NCI-H526 (cell line): ENCODE data around the gene UMPS.
"Not testable (repeated sequence)": the region's sequence is repeated elsewhere in the genome, so short reads cannot be mapped to it uniquely, and the experiment has no call there.

Source experiments
- DNase-seq, 2 experiments: peaks; one replicate each; lab custom pipeline; 2025; lab: John Stamatoyannopoulos, UW

The UMPS gene

DNA sequence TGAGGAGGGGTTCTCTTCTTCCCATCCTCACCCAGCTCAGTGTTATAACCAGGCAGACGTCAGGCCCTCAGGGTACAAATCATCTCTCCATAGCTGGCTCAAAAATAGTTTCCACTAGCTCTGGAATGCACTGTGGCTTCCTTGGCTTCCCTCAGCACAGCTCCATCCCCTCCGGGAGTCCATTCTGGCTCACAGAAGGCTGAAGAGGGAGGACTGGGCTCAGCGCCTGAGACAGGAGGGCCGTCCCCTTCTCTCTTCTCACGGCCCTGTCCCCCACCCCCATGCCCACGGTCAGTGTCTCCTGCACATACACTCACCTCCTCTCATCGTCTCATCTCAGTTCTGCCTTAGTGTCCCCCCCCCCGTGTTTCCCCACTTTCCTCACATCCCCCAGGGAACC lies 50.1 kb downstream of the UMPS start:
- DNase-seq = no peak

DNA sequence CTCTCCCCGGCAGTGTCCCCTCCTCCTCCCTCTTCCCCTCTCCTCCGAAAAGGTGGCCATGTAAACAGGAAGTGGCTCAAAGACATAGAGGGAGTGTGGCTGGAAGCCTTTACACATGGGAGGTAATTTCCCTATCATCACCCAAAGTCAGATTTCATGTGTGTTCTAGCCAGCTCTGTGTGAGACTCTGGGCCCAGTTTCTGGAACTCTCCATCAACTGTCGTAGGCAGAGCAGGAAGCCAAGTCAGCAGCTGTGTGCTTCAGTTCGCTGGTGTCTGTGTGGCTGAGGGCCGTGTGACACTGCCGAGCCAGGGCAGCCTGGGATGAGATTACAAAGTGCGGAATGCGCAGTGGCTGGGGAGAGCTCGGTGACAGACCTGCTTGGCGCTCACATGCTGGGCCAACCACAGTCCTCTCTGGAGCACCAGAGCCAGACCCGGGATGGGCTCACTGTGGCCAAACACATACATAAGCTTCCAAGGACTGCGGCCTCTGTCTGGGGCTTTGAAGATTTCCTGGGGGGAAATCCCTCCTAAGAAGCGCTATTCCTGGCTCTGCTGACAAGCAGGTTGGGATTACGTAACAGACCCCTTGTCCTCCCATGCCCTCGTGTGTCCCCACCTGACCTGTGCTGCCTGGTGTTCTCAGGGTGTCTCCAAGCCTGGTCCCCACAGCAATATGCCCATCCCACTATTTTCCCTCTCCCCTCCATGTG lies 50.7 kb downstream of the UMPS start:
- no peak for DNase-seq

DNA sequence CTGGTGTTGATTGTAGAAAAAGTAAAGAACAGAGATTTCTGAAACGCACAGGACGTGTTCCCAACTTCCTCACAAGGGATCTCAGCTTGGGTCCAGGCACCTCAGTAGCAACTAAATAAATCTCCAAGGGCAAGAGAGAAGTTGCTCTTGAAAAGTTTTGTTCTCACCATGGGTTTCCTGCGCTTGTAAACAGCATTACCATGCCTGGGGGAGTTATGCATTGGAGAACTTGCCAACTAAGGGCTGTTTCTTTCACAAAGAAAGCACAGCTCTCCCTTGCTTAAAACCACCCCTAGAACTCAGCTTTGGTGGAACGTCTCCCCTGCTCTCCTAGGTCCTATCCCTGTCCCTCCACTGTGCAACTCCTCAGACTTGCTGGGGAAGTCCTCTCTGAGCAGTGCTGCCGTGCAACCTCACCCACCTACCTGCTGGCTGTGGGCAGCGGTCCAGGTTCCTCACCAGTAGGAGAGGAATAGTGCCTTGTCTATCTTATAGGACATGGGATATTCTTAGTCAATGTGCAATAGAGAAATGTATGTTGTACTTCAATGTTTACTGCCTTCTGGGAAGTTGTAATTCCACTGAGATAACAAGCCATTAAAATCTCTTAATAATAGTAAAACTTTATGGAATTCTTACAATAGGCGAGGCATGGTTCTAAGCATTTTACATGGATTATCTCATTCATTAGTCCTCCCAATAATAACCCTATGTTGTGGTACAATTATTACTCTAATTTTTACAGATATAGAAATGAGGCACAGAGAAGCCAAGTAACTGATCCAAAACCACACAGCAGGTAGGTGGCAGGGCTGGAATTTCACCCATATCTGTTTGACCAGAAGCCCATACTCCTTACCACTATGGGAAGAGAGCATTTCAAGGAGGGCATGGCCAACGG lies 51.5 kb downstream of the UMPS start:
- no peak for DNase-seq

DNA sequence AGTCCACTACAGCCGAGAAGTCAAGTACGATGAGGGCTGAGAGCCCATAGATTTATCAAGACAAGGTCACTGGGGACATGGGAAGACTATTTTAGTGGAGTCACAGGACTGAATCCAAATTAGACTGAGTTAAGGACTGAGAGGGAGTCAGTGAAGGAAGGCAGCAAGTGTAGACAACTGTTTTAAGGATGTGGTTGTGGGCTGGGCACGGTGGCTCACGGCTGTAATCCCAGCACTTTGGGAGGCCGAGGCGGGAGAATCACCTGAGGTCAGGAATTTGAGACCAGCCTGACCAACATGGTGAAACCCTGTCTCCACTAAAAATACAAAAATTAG lies 52.1 kb downstream of the UMPS start:
- not testable (repeated sequence) for DNase-seq

DNA sequence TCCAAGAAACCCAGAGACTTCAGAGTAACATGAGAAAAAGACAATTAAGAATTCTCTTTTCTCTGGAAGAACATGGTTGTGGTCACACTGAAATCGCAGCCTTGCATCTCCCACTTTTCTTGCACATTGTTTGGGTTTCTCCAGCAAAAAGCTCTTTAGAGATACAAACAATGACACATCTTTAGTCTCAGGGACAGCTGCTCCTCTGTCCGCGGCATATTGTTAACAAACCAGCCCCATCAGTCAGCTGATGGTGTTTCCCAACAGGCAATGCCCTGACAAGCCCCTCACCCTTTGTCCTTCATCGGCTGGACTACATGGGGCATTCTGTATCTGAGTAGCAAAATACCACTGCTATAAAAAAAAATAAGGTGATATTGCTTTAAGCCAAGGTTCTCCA lies 53.4 kb downstream of the UMPS start:
- no peak for DNase-seq

DNA sequence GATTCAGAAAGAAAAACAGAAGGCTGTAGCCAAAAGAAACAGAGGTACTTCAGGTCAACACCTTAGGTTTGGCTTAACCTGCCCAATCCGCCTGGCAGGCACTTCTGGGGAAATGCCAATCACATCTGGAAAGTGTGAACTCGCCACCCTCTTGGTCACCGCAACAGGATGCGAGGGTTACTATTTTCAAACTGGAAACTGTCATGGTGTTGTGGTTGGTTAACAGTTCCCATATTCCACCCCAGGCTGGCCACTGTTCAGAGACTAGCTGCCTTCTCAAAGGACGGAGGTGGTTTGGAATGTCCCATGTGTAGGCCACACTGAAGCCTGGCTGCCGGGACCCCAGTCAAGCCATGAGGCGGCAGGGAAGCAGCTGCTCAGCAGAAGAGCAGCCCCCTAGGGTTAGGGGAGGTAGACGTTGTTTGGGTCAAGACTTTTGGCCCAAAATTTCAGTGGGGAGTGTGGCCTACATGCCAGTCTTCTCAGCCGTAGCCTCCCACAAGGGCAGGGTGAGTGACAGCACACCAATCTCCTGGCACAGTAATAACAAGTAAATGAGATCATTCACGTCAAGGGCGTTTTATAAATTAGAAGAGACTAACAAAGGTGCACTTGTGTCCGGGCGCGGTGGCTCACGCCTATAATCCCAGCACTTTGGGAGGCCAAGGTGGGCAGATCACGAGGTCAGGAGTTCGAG lies 54.6 kb downstream of the UMPS start:
- DNase-seq = no peak

DNA sequence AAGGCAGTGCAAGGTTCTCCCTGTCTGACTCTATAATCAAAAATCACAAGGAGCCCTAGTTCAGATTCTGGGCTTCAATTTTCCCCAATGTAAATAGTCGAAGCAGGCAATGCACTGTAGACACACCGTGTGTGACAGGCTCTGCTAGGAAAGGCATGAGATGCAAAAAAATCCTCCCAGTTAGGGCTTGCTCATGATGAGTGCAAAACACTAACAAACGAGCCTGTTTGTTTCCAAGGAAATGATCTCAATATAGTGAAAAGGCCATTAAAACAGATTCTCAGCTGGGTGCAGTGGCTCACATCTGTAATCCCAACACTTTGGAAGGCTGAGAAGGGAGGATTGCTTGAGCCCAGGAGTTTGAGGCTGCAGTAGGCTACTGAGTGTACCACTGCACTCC lies 55.7 kb downstream of the UMPS start:
- no peak for DNase-seq

DNA sequence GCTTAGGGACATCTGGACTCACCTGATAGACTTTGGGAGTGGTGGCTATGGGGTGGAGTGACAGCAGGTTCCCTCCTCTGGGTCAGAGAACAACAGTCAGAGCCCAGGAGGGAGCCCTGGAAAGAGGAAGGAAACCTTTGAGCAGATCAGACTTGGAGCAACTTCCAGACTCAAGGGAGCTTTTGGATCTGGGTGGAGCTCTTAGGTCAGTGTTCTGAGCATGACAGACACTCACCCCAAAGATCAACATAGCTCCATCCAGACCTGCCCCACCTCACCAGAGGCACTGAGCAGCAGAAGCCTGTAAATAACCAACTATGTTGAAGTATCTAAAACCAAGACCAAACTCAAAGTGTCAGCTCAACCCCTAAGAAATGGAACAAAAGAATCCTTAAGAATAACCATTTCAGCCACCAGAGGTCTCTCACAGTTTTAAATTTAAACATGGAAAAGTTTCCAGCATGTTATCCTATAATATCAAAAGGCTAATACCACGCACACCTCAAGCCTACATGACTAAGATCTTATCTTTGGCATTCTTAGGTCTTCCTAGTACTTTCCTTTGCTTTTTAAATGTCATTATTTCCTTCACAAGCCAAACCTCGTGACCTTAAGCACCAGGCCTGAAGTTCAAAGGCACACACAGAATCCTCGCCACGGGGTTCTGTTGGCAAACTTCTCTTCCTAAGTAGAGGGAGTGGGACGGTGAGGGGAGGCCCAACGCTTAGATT lies 56.4 kb downstream of the UMPS start:
- DNase-seq = peak in 1 of 2 experiments; percentile 20

DNA sequence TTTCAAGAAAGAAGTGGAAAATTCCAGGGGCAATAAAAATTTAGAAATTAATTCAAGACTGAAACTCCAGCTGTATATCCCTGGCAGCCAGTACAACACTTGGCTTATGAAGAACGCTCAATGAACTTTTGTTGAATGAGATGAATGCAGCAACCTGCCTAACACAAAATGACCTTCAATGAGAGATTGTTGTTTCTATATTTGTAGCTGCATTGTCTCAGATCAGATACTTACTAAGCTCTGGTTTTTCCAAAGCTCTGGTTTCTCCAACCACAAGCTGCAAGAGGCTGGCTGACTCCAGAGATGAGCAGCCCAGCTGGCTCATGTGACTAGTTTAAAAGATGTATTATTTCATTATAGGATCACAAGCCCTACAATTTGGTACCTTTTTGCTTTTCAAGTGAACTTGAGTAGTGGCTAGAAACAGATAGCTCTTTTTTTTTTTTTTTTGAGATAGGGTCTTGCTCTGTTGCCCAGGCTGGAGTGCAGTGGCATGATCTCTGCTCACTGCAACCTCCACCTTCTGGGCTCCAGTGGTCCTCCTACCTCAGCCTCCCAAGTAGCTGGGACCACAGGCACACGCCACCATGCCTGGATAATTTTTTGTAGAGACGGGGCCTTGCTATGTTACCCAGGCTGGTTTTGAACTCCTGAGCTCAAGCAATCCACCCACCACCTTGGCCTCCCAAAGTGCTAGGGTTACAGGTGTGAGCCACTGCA lies 57.4 kb downstream of the UMPS start:
- no peak for DNase-seq

DNA sequence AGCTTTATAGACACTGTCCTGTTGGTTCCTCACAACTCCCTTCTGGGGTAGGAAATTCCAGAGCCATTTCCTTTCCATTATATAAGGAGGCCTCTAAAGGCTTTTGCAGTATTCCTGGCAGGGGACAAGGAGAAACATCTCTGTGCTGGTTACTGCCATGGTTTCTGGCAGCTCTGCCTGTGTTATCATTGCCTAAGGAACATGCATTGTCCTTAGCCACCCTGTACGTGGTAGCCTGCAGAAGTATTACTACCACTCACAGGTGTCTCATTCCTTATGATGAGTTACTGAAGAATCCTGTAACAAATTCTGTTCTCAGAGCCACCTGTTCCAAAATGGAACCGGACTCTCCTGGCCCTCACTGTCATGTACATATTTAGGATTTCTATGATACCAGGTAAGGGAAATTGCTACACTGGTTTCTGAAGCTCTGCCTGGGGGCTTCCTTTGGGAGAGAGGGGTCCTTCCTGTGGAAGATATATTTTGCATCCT lies 58.0 kb downstream of the UMPS start:
- no peak for DNase-seq

DNA sequence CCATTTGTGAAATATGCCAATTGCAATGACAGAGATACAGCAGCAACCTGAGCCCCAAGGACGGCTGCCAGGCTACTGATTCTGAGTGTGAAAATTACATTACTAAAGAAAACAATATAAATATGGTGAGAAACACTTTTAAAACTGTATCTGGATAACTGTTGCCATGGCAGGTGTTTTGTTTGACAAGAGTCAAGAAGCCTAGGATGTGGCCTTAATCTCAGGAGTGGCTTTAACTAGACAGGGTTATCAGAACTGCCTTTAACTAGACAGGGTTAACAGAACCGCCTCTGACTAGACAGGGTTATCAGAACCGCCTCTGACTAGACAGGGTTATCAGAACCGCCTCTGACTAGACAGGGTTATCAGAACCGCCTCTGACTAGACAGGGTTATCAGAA lies 58.9 kb downstream of the UMPS start:
- not testable (repeated sequence) for DNase-seq

DNA sequence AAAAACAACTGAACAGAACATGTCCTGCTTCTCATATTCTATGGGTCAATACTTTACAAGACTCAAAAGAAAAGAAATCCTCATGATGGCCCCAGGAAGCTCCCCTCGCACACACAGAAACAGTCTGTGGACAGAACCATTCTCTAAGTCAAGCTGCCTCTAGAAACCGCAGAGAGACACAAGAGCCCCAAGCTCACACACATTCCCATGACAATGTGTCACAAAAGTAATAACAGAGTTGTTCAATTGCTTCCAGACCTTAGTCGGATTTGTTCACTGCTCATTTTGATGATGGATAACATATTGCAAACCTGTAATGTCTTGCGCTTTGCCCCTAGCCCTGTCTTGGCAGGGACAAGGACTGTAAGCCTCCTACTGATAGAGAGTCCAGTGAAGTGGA lies 60.9 kb downstream of the UMPS start:
- DNase-seq = no peak

DNA sequence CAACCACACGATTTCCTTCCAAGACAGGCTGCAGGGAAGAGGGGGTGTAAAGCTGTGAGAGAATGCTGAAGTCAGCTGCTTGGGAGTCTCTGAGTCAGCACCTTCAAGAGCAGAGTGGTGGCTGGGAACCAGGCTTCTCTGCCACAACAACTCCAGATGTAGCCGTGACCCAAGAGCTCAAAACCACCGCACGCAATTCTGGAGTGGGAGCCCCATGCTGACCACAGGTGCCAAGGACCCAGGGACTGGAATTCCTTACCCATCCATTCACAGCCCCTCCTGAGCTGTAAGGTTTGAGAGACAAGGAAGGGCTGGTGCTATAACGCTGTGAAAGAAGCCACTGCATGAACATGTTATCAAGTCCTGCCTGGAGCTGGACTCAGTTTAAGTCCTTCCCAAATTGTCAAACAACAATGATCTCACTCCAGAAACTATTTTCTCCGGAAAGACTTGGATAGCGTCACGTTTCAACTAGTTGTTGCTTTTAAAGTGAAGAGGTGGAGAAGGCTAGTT lies 61.4 kb downstream of the UMPS start:
- no peak for DNase-seq

DNA sequence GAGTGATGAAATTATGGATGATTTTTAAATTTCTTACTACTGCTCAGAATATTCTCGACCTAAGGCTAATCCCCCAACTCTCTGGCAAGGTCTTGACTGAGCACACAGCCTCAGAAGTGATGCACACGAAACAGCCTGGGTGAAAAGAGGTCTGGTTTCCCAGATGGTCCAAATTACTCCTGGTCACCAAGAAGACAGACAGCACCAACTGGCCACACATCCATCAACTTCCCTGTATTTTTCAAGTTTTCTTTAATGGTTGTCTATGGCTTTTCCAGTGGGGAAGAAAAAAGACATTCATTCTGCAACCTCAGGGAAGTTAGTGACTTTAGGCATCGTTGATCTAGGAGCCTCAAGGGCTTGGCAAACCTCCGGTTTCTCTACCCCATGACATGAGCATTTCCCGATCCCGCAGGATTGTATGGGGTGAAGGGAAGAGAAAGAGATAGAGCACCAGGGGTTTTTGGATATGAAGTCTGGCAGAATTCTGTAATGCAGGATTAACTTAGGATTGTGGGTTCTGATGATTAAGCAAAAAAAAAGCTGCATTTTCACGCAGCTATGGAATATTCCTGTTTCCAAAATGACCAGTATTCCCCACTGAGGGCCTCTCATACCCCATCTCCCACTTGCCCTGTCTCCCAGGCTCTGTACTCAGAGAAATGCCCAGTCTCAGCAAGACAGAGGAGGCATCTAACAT lies 62.2 kb downstream of the UMPS start:
- DNase-seq = no peak

DNA sequence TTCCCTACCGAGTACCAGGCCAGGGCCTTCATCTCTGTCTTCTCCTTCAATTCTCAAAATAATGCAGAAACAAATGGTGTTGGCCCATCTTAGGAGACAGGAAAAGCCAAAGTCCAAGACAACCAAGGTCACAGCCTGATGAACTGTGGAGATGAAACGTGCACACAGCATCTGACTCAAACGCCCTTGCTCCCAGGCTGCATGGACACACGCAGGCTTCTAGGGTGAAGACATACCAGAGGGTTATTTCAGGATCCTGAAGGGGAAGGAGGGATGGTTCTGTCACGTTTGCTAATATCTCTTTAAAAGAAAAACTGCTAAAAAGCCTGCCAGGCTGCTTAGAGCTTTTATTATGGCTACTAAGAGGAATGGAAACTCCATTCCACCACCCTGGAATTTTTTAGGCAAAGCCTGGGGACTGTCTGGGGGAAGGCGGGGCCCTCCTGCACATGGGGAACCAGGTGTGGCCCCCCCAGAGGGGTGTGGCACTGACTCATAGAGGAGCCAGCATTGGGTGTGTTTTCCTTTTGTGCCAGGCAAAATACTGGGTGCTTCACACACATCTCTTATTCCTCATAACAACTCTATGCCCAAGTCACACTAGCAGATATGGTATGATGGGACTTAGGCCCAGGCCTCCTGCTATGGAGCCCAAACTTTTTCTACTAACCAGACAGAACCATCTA lies 62.9 kb downstream of the UMPS start:
- no peak for DNase-seq

DNA sequence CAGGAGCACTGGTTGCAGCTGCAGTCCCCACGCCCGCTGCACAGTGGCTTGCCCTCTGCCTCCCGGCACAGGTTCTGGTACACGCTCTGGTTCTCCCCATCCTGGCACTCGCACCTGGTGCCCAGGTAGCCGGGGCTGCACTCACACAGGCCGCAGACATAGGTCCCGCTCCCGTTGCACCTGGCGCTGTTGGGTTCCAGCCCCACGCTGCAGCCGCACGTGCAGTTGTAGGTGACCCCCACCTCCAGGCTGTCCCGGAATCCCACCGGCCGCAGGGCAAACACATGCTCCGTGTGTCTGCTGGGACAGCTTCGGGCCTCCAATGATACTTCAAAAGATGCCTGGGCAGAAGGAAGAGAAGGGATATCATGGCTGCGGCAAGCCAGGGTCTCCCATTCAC lies 66.2 kb downstream of the UMPS start:
- DNase-seq = no peak

DNA sequence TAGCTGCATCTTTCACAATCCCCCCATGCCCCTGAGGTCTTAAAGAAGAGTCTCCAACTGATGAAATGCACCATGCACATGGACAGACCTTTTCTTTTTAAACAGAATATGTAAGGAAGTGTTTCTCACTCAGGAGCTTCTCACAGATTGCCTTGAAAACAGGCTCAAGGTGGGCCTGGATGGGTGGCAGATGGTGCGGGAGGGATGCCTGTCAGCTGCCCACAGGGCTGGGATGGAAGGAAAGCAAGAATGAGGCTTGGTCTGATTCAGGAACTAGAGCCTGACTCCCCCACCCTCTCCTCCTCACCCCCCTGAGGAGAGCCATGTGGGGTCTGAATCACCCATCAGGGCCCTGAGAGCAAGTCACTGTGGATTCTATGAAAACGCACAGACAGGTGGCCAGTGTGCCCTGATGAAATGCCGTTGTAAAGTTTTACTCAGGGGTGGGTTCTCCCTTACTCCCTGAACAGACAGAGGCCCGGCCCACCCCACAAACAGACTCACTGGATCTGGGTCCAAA lies 67.2 kb downstream of the UMPS start:
- DNase-seq = no peak
